Trophoblast cell (in vitro differentiated cells and primary cell): ENCODE data around the gene IFI27L2.
A peak's percentile ranks its signal among the peaks of the same experiment; 100 is the strongest.

ENCODE experiments used
- DNase-seq, 2 donors: peaks; one replicate each; pipeline ENCODE4 v3.0.0-alpha.2; 2016
- H2AFZ ChIP-seq: 2 replicates; pipeline ENCODE4 v1.6.1; 2013; ENCODE audit warnings: low read length, moderate library complexity, mild to moderate bottlenecking; ENCODE audit not compliant: insufficient read depth, poor library complexity
- H2AK5ac ChIP-seq: 2 replicates; pipeline ENCODE4 v1.6.1; 2013; ENCODE audit warnings: mild to moderate bottlenecking, low read length
- H2BK120ac ChIP-seq: 2 replicates; pipeline ENCODE4 v1.6.1; 2013; ENCODE audit warnings: low read length, mild to moderate bottlenecking, moderate library complexity; ENCODE audit not compliant: insufficient read depth, poor library complexity
- H2BK12ac ChIP-seq: 2 replicates; pipeline ENCODE4 v1.6.1; 2013; ENCODE audit warnings: mild to moderate bottlenecking, low read length, moderate library complexity
- H2BK5ac ChIP-seq: 2 replicates; pipeline ENCODE4 v1.6.1; 2013; ENCODE audit warnings: low read length, low read depth, moderate library complexity, mild to moderate bottlenecking; ENCODE audit not compliant: poor library complexity
- H3K14ac ChIP-seq: 2 replicates; pipeline ENCODE4 v1.6.1; 2013; ENCODE audit warnings: mild to moderate bottlenecking, low read length
- H3K18ac ChIP-seq: 2 replicates; pipeline ENCODE4 v1.6.1; 2013; ENCODE audit warnings: mild to moderate bottlenecking, low read length
- H3K23ac ChIP-seq: 2 replicates; pipeline ENCODE4 v1.6.1; 2013; ENCODE audit warnings: low read length
- H3K27ac ChIP-seq: 2 replicates; pipeline ENCODE4 v1.5.1; 2013; ENCODE audit warnings: low read depth, mild to moderate bottlenecking, inconsistent platforms, low read length, moderate library complexity
- H3K27me3 ChIP-seq: 2 replicates; pipeline ENCODE4 v1.6.1; 2013; ENCODE audit warnings: inconsistent platforms, mild to moderate bottlenecking, low read length, moderate library complexity; ENCODE audit not compliant: insufficient read depth
- H3K36me3 ChIP-seq, 2 experiments: 1 replicate in 1 of 2; 2 replicates in 1 of 2; pipeline ENCODE4 v1.6.1; 2013; ENCODE audit warnings: low read length in 2 of 2, mild to moderate bottlenecking in 2 of 2, moderate library complexity in 1 of 2; ENCODE audit not compliant: insufficient read depth in 2 of 2, control insufficient read depth in 1 of 2
- H3K4ac ChIP-seq: 2 replicates; pipeline ENCODE4 v1.6.1; 2013; ENCODE audit warnings: low read depth, mild to moderate bottlenecking, low read length, moderate library complexity
- H3K4me1 ChIP-seq, 2 experiments: 1 replicate in 1 of 2; 2 replicates in 1 of 2; pipeline ENCODE4 v1.6.1; 2013; ENCODE audit warnings: low read length in 2 of 2, mild to moderate bottlenecking in 2 of 2, moderate library complexity in 1 of 2; ENCODE audit not compliant: insufficient read depth in 2 of 2, control insufficient read depth in 1 of 2
- H3K4me2 ChIP-seq: 2 replicates; pipeline ENCODE4 v1.6.1; 2013; ENCODE audit warnings: inconsistent platforms, mild to moderate bottlenecking, low read length, moderate library complexity
- H3K4me3 ChIP-seq: 2 replicates; pipeline ENCODE4 v1.5.1; 2013; ENCODE audit warnings: mild to moderate bottlenecking, low read depth, low read length, inconsistent platforms
- H3K79me1 ChIP-seq: one replicate; pipeline ENCODE4 v1.6.1; 2013; ENCODE audit warnings: low read length
- H3K79me2 ChIP-seq: 2 replicates; pipeline ENCODE4 v1.6.1; 2013; ENCODE audit warnings: low read length, mild to moderate bottlenecking; ENCODE audit not compliant: control insufficient read depth, insufficient read depth, poor library complexity
- H3K9ac ChIP-seq: 2 replicates; pipeline ENCODE4 v1.6.1; 2013; ENCODE audit warnings: mild to moderate bottlenecking, low read length
- H3K9me3 ChIP-seq: 2 replicates; pipeline ENCODE4 v1.6.1; 2013; ENCODE audit warnings: low read depth, mild to moderate bottlenecking, control low read depth, inconsistent platforms, low read length; ENCODE audit not compliant: insufficient read depth
- H4K12ac ChIP-seq: 2 replicates; pipeline ENCODE4 v1.6.1; 2013; ENCODE audit warnings: low read depth, mild to moderate bottlenecking, low read length, moderate library complexity
- H4K8ac ChIP-seq: 2 replicates; pipeline ENCODE4 v1.6.1; 2013; ENCODE audit warnings: low read depth, mild to moderate bottlenecking, low read length, moderate library complexity
- H4K91ac ChIP-seq: one replicate; pipeline ENCODE4 v1.6.1; 2013; ENCODE audit warnings: low read depth, mild to moderate bottlenecking, low read length, moderate library complexity
- WGBS: extraction: QIAGEN DNeasy Blood & Tissue Kit; methylation state at CpG from one replicate; pipeline ENCODE4 v1.1.7; 2013; ENCODE audit warnings: missing lambda C conversion rate; ENCODE audit not compliant: insufficient read length, insufficient coverage; ENCODE audit errors: extremely low coverage; 5-methylcytosine and 5-hydroxymethylcytosine counted together

IFI27L2 gene

DNA sequence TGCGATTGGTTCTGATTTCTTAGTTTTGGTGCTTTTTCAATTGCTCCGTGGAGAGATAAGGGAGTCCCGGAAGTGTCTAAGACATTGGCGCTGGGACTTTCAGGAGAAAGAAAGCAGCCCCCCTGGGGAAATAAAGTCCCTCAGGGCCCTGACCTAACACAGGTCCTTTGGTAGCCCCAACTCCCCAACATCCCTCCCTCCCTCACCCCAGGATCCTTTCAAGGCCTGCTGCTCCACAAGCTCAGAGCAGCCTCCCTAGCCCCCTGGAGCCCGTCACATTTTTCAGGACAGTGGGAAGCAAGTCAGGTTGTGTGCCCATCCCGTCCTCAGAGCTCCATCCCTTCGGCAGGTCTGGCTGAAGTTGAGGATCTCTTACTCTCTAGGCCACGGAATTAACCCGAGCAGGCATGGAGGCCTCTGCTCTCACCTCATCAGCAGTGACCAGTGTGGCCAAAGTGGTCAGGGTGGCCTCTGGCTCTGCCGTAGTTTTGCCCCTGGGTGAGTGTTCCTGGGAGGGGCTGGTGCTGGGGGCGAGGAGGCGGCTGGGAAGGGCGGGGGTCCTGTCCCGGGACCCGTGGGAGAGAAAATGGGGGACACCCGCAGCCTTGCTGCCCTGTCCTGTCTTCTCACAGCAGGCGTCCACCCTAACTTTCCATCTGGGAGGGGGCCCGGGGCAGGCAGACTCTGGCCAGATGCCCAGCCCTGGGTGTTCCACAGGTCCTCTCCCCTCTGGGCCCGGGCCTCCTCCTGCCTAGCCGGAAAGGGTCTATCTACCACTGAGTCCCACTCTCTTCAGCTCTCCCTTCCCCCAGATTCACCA is 17.9 kb downstream of the IFI27L2 start:
- no peak overlapping the region for H4K12ac ChIP-seq
- no peaks in the 10 kb centered on the region for H3K79me1 ChIP-seq
- WGBS = no CpG with 5 or more reads among the region's 20 CpGs
- H3K4me3 ChIP-seq = no peak overlapping the region
- no peaks in the 10 kb centered on the region for H3K4me1 ChIP-seq
- no peak overlapping the region for H3K27ac ChIP-seq
- H3K14ac ChIP-seq = no peak overlapping the region
- no peak overlapping the region for H3K9ac ChIP-seq
- no peak overlapping the region for H2AFZ ChIP-seq
- no peaks in the 10 kb centered on the region for H3K27me3 ChIP-seq
- no peak overlapping the region for H3K18ac ChIP-seq
- H3K23ac ChIP-seq = no peak overlapping the region
- no peak for DNase-seq
- H3K36me3 ChIP-seq = peaks cover 0 to 2% of the 10 kb centered on the region in 2 experiments
- no peak overlapping the region for H2AK5ac ChIP-seq
- H4K91ac ChIP-seq = no peak overlapping the region
- no peak overlapping the region for H2BK120ac ChIP-seq
- no peak overlapping the region for H3K4me2 ChIP-seq
- H4K8ac ChIP-seq = no peak overlapping the region
- no peaks in the 10 kb centered on the region for H3K9me3 ChIP-seq
- H3K79me2 ChIP-seq = no peaks in the 10 kb centered on the region
- no peak overlapping the region for H2BK5ac ChIP-seq
- no peak overlapping the region for H3K4ac ChIP-seq
- H2BK12ac ChIP-seq = no peak overlapping the region

- DNase-seq = peak in 1 of 2 donors; percentile 21
- Histone ChIP-seq H3K14ac (no peak within 1 kb of the TSS), H2AFZ (no peak within 1 kb of the TSS), H2AK5ac (no peak within 1 kb of the TSS), H3K27ac (no peak within 1 kb of the TSS), H4K91ac (no peak within 1 kb of the TSS), H3K79me1 (no peaks in the 10 kb centered on the region), H3K4me3 (no peak within 1 kb of the TSS), H3K79me2 (no peaks in the 10 kb centered on the region), H4K8ac (no peak within 1 kb of the TSS), H3K4me1 (no peaks in the 10 kb centered on the region), H2BK5ac (no peak within 1 kb of the TSS), H4K12ac (no peak within 1 kb of the TSS), H3K4ac (no peak within 1 kb of the TSS), H2BK12ac (no peak within 1 kb of the TSS), H3K27me3 (no peaks in the 10 kb centered on the region), H3K18ac (no peak within 1 kb of the TSS), H3K36me3 (peaks cover 0 to 2% of the 10 kb centered on the region in 2 experiments), H3K9me3 (no peaks in the 10 kb centered on the region), H2BK120ac (no peak within 1 kb of the TSS), H3K4me2 (no peak within 1 kb of the TSS), H3K9ac (no peak within 1 kb of the TSS), H3K23ac (no peak within 1 kb of the TSS)
- no CpG with 5 or more reads among the region's 14 CpGs for WGBS
These were observed 18.7 kb downstream of the IFI27L2 start, which contains the start of gene IFI27 for GRCh38 chr14:94110552-94111181. TSS of gene IFI27 (plus strand) at chr14:94110736.

DNA sequence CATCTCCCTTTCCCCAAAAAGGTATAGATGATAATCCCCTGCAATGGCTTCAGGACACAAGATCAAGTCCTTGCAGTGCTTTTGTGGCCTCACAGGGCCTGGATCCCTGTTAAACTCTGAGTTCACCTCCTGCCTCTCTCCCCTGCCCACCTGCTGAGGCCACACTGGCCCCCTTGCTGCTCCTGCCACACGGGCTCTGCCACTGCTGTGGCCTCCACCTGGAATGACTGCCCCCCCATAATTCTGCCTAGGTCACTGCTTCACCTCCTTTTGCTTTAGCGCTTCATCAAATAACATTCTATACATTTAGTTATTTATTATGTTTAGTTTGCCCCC is 19.5 kb downstream of the IFI27L2 start:
- H2BK120ac ChIP-seq = no peak overlapping the region
- H3K23ac ChIP-seq = no peak overlapping the region
- no peak overlapping the region for H3K18ac ChIP-seq
- H3K4ac ChIP-seq = no peak overlapping the region
- H3K14ac ChIP-seq = no peak overlapping the region
- peaks cover 0 to 2% of the 10 kb centered on the region in 2 experiments for H3K36me3 ChIP-seq
- no peaks in the 10 kb centered on the region for H3K9me3 ChIP-seq
- no peak overlapping the region for H2AK5ac ChIP-seq
- H2AFZ ChIP-seq = no peak overlapping the region
- H3K4me3 ChIP-seq = no peak overlapping the region
- no CpG with 5 or more reads among the region's 2 CpGs for WGBS
- no peak overlapping the region for H2BK12ac ChIP-seq
- no peak overlapping the region for H4K91ac ChIP-seq
- no peak overlapping the region for H3K9ac ChIP-seq
- H3K27ac ChIP-seq = no peak overlapping the region
- H2BK5ac ChIP-seq = no peak overlapping the region
- no peak for DNase-seq
- no peaks in the 10 kb centered on the region for H3K4me1 ChIP-seq
- H4K12ac ChIP-seq = no peak overlapping the region
- H3K79me1 ChIP-seq = no peaks in the 10 kb centered on the region
- no peak overlapping the region for H3K4me2 ChIP-seq
- no peaks in the 10 kb centered on the region for H3K27me3 ChIP-seq
- no peak overlapping the region for H4K8ac ChIP-seq
- no peaks in the 10 kb centered on the region for H3K79me2 ChIP-seq

GRCh38 chr14:94104731-94105130 is 24.7 kb downstream of the IFI27L2 start:
- Histone ChIP-seq H3K9me3 (peaks cover 1% of the 10 kb centered on the region), H3K79me1 (no peaks in the 10 kb centered on the region), H2AFZ (no peak overlapping the region), H3K4ac (no peak overlapping the region), H3K4me2 (no peak overlapping the region), H3K4me3 (no peak overlapping the region), H4K91ac (no peak overlapping the region), H2BK120ac (no peak overlapping the region), H3K9ac (no peak overlapping the region), H4K8ac (no peak overlapping the region), H3K27ac (no peak overlapping the region), H3K18ac (no peak overlapping the region), H4K12ac (no peak overlapping the region), H2BK5ac (no peak overlapping the region), H3K27me3 (no peaks in the 10 kb centered on the region), H3K23ac (no peak overlapping the region), H3K79me2 (no peaks in the 10 kb centered on the region), H2AK5ac (no peak overlapping the region), H3K14ac (no peak overlapping the region), H3K36me3 (peaks cover 0 to 8% of the 10 kb centered on the region in 2 experiments), H3K4me1 (peaks cover 2 to 6% of the 10 kb centered on the region in 2 experiments), H2BK12ac (no peak overlapping the region)
- no CpG with 5 or more reads among the region's 10 CpGs for WGBS
- DNase-seq = no peak
